ENCODE results near the gene GRM8. TPM values are rescaled to one million over a fixed set of nuclear protein-coding genes. Genes with fewer than 3 reads are reported as not detected.

Gene GRM8
- total RNA-seq: 0.13 TPM in 1 of 2 replicates, not detected in the other

DNA sequence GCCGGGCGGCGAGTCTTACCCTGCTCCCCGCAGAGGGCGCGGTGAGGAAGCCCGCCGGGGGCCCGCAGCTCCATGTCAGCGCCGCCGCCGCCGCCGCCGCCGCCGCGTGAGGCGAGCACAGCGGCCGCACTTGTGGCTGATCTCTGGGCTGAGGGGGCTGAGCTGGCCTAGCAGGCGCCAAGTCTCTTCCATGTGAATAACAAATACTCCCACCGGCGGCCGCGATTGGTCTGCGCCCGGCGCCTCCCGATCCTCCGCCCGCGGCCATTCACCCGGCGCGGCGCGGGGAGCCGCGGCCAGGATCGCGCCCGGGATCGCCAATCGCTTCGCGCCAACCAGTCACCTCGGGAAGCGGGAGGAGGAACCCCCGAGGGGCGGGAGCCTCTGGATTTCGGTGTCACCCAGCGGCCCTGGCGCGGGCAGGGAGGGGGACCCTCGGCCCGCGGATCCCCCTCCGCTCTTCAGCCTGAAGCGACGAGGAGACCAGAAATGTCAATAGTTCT is at the start of gene GRM8:
GRM8 (minus strand) TSS at position 164 of the 503 bp plus-strand sequence.

Other genes with a start within 250 kb of the GRM8 start
- 11.3 and 11.8 TPM in 2 replicates for gene ZNF800, start 139.8 kb upstream of the GRM8 start, total RNA-seq

Data from smooth muscle cell of the pulmonary artery (primary cell).